Ishikawa (cell line): Measurements from ENCODE around the gene TMCC1.

Source experiments
- CEBPB ChIP-seq: IDR thresholded peaks from 2 replicates; pipeline ENCODE4 v1.6.1; 2012
- CREB1 ChIP-seq: IDR thresholded peaks from 2 replicates; pipeline ENCODE4 v1.6.1; 2012; ENCODE audit warnings: low read depth
- EP300 ChIP-seq: IDR thresholded peaks from 2 replicates; pipeline ENCODE4 v1.6.1; 2012; ENCODE audit warnings: borderline replicate concordance
- FOXM1 ChIP-seq: IDR thresholded peaks from 2 replicates; pipeline ENCODE4 v1.6.1; 2012; ENCODE audit warnings: low read depth, borderline replicate concordance
- RAD21 ChIP-seq: IDR thresholded peaks from 2 replicates; pipeline ENCODE4 v1.6.1; 2012; ENCODE audit warnings: low read depth
- TAF1 ChIP-seq: IDR thresholded peaks from 2 replicates; pipeline ENCODE4 v1.6.1; 2012; ENCODE audit warnings: low read depth, mild to moderate bottlenecking
- TCF12 ChIP-seq: IDR thresholded peaks from 2 replicates; pipeline ENCODE4 v1.6.1; 2012; ENCODE audit warnings: low read depth
- YY1 ChIP-seq: IDR thresholded peaks from 2 replicates; pipeline ENCODE4 v1.6.1; 2012; ENCODE audit warnings: low read depth
- ZBTB7A ChIP-seq: IDR thresholded peaks from 2 replicates; pipeline ENCODE4 v1.6.1; 2012; ENCODE audit warnings: low read depth
- TF ChIP-seq, protein P1 (sequence below): IDR thresholded peaks from 2 replicates; pipeline ENCODE4 v1.6.1; 2012
- TF ChIP-seq, protein P2 (sequence below): IDR thresholded peaks from 2 replicates; pipeline ENCODE4 v1.6.1; 2012; ENCODE audit warnings: low read depth, mild to moderate bottlenecking
- TF ChIP-seq, protein P3 (sequence below): IDR thresholded peaks from 2 replicates; pipeline ENCODE4 v1.6.1; 2012

DNA sequence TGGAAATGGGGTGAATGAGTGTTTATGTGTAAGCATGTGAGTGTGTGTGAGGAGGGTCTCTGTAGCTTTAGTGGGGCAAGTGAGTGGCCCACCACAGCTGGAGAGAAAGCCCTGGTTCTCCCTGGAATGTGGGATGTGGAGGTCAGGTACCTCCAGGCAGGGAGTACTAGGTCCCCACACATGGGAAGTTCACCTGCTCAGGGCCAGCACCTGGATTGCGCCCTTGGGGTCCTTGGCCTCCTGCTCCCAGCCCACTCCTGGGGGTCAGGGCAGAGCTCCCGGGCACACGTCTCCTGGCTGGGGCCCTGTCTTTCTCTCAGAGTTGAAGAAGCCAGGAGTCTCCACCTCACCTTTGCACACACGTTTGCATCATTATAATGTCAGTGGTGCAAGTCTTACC lies 40.0 kb upstream of the TMCC1 start:
- no peak for TF ChIP-seq TCF12
- no peak for TF ChIP-seq RAD21
- no peak for TF ChIP-seq EP300
- TF ChIP-seq CEBPB = no peak
- no peak for TF ChIP-seq ZBTB7A
- TF ChIP-seq, protein P1, sequence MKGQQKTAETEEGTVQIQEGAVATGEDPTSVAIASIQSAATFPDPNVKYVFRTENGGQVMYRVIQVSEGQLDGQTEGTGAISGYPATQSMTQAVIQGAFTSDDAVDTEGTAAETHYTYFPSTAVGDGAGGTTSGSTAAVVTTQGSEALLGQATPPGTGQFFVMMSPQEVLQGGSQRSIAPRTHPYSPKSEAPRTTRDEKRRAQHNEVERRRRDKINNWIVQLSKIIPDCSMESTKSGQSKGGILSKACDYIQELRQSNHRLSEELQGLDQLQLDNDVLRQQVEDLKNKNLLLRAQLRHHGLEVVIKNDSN = no peak
- no peak for TF ChIP-seq YY1
- TF ChIP-seq CREB1 = no peak
- TF ChIP-seq TAF1 = no peak
- TF ChIP-seq, protein P2, sequence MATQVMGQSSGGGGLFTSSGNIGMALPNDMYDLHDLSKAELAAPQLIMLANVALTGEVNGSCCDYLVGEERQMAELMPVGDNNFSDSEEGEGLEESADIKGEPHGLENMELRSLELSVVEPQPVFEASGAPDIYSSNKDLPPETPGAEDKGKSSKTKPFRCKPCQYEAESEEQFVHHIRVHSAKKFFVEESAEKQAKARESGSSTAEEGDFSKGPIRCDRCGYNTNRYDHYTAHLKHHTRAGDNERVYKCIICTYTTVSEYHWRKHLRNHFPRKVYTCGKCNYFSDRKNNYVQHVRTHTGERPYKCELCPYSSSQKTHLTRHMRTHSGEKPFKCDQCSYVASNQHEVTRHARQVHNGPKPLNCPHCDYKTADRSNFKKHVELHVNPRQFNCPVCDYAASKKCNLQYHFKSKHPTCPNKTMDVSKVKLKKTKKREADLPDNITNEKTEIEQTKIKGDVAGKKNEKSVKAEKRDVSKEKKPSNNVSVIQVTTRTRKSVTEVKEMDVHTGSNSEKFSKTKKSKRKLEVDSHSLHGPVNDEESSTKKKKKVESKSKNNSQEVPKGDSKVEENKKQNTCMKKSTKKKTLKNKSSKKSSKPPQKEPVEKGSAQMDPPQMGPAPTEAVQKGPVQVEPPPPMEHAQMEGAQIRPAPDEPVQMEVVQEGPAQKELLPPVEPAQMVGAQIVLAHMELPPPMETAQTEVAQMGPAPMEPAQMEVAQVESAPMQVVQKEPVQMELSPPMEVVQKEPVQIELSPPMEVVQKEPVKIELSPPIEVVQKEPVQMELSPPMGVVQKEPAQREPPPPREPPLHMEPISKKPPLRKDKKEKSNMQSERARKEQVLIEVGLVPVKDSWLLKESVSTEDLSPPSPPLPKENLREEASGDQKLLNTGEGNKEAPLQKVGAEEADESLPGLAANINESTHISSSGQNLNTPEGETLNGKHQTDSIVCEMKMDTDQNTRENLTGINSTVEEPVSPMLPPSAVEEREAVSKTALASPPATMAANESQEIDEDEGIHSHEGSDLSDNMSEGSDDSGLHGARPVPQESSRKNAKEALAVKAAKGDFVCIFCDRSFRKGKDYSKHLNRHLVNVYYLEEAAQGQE = no peak
- TF ChIP-seq FOXM1 = no peak
- TF ChIP-seq, protein P3, sequence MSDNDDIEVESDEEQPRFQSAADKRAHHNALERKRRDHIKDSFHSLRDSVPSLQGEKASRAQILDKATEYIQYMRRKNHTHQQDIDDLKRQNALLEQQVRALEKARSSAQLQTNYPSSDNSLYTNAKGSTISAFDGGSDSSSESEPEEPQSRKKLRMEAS = no peak
